ENCODE results near the gene ARHGAP26. TPM values are rescaled to one million over a fixed set of nuclear protein-coding genes. Genes with fewer than 3 reads are reported as not detected.

ARHGAP26 gene
- total RNA-seq, 1 experiment from 2014 or later: 54.3 TPM

DNA sequence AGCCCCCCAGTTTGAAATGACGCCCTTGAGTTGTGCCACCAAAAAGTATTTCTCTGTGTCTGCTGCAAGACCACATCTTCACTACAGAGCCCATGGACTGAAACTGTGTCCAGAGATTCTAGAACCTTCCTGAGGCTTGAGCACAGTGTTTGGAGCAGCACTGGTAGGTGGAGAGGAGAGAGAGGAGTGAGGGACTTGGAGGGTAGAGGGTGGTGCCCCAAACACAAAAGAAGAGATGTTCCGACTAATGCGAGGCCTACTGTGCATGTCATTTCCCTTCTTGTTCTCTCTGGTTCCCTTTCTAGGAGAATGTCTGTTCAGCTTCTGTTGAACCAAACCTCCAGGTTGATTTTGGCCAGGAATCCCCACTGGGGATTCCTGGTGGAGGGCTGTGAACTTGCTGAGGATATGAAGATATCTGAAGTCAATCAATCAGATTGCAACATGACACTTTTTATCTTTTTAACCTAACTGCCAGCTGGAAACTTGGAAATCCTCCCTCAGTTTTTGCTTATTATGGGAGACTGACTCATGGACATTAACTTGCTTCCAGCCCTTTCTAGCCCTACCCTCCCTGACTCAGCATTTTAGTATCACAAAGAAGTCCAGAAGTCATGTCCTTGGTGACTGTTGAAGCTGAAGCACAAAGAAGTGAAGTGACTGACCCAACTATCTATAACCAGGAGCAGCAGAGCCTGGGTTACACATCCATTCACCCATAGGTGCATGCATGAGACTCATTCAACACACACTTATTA, 478.8 kb downstream of the ARHGAP26 start:
- ChIA-PET POLR2A (interaction anchor here (0.7 to 3.5 kb wide), 33 partner anchors 9 to 258 kb away, joined by 3 to 25 read pairs (median 3); no protein-coding TSS in a partner anchor), CTCF (interaction anchor here (0.6 to 1.0 kb wide), 6 partner anchors 14 to 576 kb away, joined by 3 to 5 read pairs (median 4); no protein-coding TSS in a partner anchor)
- Mint-ChIP-seq H3K36me3 (ENCODE audit: insufficient read depth, unreplicated experiment) (no peaks in the 10 kb centered on the region), H3K9me3 (ENCODE audit: unreplicated experiment) (peaks cover 8% of the 10 kb centered on the region), H3K4me3 (ENCODE audit: unreplicated experiment) (no peak overlapping the region), H3K27me3 (ENCODE audit: insufficient read depth, unreplicated experiment) (no peaks in the 10 kb centered on the region), H3K27ac (ENCODE audit: low read depth, unreplicated experiment) (peak overlapping the region; percentile 52), H3K4me1 (ENCODE audit: insufficient read depth, unreplicated experiment) (peaks cover 45% of the 10 kb centered on the region)
- TF ChIP-seq, protein P1, sequence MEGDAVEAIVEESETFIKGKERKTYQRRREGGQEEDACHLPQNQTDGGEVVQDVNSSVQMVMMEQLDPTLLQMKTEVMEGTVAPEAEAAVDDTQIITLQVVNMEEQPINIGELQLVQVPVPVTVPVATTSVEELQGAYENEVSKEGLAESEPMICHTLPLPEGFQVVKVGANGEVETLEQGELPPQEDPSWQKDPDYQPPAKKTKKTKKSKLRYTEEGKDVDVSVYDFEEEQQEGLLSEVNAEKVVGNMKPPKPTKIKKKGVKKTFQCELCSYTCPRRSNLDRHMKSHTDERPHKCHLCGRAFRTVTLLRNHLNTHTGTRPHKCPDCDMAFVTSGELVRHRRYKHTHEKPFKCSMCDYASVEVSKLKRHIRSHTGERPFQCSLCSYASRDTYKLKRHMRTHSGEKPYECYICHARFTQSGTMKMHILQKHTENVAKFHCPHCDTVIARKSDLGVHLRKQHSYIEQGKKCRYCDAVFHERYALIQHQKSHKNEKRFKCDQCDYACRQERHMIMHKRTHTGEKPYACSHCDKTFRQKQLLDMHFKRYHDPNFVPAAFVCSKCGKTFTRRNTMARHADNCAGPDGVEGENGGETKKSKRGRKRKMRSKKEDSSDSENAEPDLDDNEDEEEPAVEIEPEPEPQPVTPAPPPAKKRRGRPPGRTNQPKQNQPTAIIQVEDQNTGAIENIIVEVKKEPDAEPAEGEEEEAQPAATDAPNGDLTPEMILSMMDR (IDR thresholded peaks at IDR 0.05; ENCODE audit: unreplicated experiment): no peak
- intact Hi-C loops (cut with micrococcal nuclease): loop anchor here (10.0 kb wide), 1 partner anchor 324 kb away; no protein-coding TSS in a partner anchor
- BruUV-seq (replicated peaks): no TSS peak
- peak; percentile 81 for DNase-seq (ENCODE audit: unreplicated experiment)

DNA sequence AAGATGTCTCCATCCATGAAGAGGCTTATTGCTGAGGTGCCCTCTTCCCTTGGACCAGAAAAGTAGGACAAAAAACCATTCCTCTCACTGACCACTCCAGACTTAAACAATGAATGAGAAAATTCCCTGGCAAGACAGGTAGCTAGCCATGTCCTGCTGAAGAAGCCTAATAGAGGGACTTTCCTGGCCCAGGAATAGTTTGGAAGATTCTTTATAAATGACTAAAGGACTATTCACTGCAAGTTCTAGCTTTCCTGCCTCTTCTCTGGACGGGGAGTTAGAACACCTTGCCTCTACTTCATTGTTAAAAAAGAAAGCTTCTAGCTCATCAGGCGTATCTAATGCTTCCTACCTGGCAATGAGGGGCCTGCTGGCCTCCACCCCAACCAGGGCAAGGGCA, 479.7 kb downstream of the ARHGAP26 start:
- BruUV-seq (replicated peaks): no TSS peak
- ChIA-PET POLR2A (interaction anchor here (0.7 to 3.5 kb wide), 24 partner anchors 11 to 257 kb away, joined by 3 to 25 read pairs (median 4); no protein-coding TSS in a partner anchor), CTCF (interaction anchor here (0.6 to 1.1 kb wide), 6 partner anchors 9 to 332 kb away, joined by 3 to 6 read pairs (median 4); no protein-coding TSS in a partner anchor)
- Mint-ChIP-seq H3K27me3 (ENCODE audit: insufficient read depth, unreplicated experiment) (no peaks in the 10 kb centered on the region), H3K9me3 (ENCODE audit: unreplicated experiment) (peaks cover 8% of the 10 kb centered on the region), H3K4me3 (ENCODE audit: unreplicated experiment) (no peak overlapping the region), H3K4me1 (ENCODE audit: insufficient read depth, unreplicated experiment) (peaks cover 37% of the 10 kb centered on the region), H3K27ac (ENCODE audit: low read depth, unreplicated experiment) (peak overlapping the region; percentile 52), H3K36me3 (ENCODE audit: insufficient read depth, unreplicated experiment) (no peaks in the 10 kb centered on the region)
- TF ChIP-seq, protein P1 (IDR thresholded peaks at IDR 0.05; ENCODE audit: unreplicated experiment): no peak
- DNase-seq (ENCODE audit: unreplicated experiment): no peak
- intact Hi-C loops (cut with micrococcal nuclease): loop anchor here (10.0 kb wide), 1 partner anchor 325 kb away; no protein-coding TSS in a partner anchor

DNA sequence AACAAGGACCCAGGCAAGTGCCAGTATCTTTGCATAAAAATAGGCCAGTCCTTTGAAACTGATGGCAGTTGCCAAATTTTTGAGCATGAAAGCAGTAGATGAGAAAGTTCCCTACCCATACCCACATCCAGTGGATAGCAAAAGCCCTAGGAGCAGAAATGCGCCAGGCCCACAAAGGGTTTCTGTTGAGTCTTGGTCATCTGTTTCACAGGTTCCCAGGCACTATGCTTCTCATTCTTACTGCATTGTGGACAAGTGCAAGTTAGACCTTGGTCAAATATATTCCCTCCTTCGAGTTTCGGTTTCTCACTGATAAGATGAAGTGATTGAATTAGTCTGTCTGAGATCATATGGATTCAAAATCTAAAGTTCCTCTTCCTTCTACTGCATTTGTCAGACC, 481.0 kb downstream of the ARHGAP26 start:
- DNase-seq (ENCODE audit: unreplicated experiment): no peak
- no TSS peak for BruUV-seq (replicated peaks)
- no peak overlapping the region for H3K4me3 Mint-ChIP-seq (ENCODE audit: unreplicated experiment)
- H3K27me3 Mint-ChIP-seq (ENCODE audit: insufficient read depth, unreplicated experiment): no peaks in the 10 kb centered on the region
- no peaks in the 10 kb centered on the region for H3K36me3 Mint-ChIP-seq (ENCODE audit: insufficient read depth, unreplicated experiment)
- ChIA-PET POLR2A (interaction anchor here (1.3 to 3.5 kb wide), 2 partner anchors 45 to 56 kb away, joined by 5 to 19 read pairs; no protein-coding TSS in a partner anchor), CTCF (interaction anchor here (1.0 kb wide), 1 partner anchor 42 kb away, joined by 3 read pairs; no protein-coding TSS in a partner anchor)
- TF ChIP-seq, protein P1 (IDR thresholded peaks at IDR 0.05; ENCODE audit: unreplicated experiment): no peak
- no peak overlapping the region for H3K27ac Mint-ChIP-seq (ENCODE audit: low read depth, unreplicated experiment)
- intact Hi-C loops (cut with micrococcal nuclease): no loop called here
- H3K9me3 Mint-ChIP-seq (ENCODE audit: unreplicated experiment): peaks cover 8% of the 10 kb centered on the region
- H3K4me1 Mint-ChIP-seq (ENCODE audit: insufficient read depth, unreplicated experiment): peaks cover 23% of the 10 kb centered on the region

DNA sequence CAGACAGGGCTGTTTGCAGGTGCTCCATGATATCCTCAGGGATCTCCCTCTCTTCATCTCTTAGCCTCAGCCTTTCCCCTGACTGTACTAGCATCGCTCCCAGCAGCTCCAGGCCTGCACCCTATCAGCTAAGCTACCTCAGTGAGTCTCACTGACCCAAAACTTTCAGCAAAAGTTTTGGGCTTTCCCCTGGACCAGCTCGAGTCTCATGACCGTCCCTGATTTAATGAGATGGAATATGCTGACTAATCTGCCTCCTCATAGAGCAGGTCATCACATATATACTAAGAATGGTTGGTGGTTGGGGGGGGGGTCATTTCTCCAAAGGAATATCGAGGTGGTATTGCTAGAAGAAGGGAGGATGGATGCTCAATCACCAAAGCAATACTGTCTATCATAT, 481.8 kb downstream of the ARHGAP26 start:
- Mint-ChIP-seq H3K9me3 (ENCODE audit: unreplicated experiment) (peaks cover 8% of the 10 kb centered on the region), H3K27ac (ENCODE audit: low read depth, unreplicated experiment) (no peak overlapping the region), H3K27me3 (ENCODE audit: insufficient read depth, unreplicated experiment) (no peaks in the 10 kb centered on the region), H3K4me3 (ENCODE audit: unreplicated experiment) (no peak overlapping the region), H3K36me3 (ENCODE audit: insufficient read depth, unreplicated experiment) (no peaks in the 10 kb centered on the region), H3K4me1 (ENCODE audit: insufficient read depth, unreplicated experiment) (peaks cover 20% of the 10 kb centered on the region)
- TF ChIP-seq, protein P1 (IDR thresholded peaks at IDR 0.05; ENCODE audit: unreplicated experiment): no peak
- DNase-seq (ENCODE audit: unreplicated experiment): no peak
- BruUV-seq (replicated peaks): no TSS peak
- POLR2A ChIA-PET: interaction anchor here (1.3 kb wide), 1 partner anchor 57 kb away, joined by 5 read pairs; no protein-coding TSS in a partner anchor
- intact Hi-C loops (cut with micrococcal nuclease): no loop called here
- CTCF ChIA-PET: interaction anchor here (1.0 kb wide), 1 partner anchor 43 kb away, joined by 3 read pairs; no protein-coding TSS in a partner anchor

All from MCF 10A (cell line).